GM12873 (cell line): ENCODE data around the gene C8G.
A peak's percentile ranks its signal among the peaks of the same experiment; 100 is the strongest.

Experiments used
- CTCF ChIP-seq: IDR thresholded peaks from 2 replicates; pipeline ENCODE4 v1.5.1; 2012; ENCODE audit warnings: low read depth, mild to moderate bottlenecking, moderate library complexity, low read length, control low read depth; ENCODE audit not compliant: insufficient read depth; ENCODE audit errors: missing control alignments

Gene C8G

DNA sequence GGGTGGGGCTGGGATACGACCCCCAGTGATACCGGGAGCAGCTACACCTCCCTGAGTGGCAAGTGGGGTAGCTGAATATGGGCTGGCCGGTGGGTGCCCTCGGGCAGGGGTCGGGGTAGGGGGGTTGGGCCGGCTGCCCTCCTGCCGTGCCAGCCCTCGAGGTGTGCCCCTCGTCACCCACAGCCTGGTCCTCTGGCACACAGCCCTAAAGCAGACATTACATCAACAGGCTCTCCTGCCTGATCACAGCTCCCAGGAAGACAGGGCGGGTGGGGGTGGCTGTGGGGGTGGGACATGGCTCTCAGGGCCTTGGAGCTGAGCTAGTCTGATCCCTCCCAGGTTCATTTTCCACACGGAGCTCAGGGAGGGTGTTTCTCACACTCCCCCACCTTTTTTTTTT lies 23.7 kb upstream of the C8G start:
- no peak for TF ChIP-seq CTCF

DNA sequence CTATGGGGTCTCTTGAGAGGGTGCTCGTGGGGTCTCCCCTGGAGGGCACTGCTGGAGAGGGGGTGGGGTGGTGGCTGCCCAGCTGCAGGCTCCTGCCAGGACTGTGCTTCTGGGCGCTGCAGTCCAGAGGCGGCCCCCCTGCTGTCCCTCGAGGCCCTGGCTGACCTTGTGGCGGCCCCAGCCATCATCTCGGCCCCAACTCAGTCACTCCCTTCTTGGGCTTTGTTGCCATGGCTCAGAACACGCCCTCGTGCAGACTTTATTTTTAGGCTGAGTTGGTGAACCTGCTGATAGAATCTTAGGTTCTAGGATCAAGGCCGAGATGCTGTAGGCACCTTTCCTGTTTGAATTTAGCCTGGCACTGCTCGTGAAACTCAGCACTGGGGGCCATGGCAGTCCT lies 23.3 kb upstream of the C8G start:
- no peak for TF ChIP-seq CTCF

- TF ChIP-seq CTCF: no peak
Observed at GRCh38 chr9:136922540-136922939, 22.5 kb upstream of the C8G start.

GRCh38 chr9:136923881-136924280 lies 21.2 kb upstream of the C8G start:
- TF ChIP-seq CTCF: no peak

DNA sequence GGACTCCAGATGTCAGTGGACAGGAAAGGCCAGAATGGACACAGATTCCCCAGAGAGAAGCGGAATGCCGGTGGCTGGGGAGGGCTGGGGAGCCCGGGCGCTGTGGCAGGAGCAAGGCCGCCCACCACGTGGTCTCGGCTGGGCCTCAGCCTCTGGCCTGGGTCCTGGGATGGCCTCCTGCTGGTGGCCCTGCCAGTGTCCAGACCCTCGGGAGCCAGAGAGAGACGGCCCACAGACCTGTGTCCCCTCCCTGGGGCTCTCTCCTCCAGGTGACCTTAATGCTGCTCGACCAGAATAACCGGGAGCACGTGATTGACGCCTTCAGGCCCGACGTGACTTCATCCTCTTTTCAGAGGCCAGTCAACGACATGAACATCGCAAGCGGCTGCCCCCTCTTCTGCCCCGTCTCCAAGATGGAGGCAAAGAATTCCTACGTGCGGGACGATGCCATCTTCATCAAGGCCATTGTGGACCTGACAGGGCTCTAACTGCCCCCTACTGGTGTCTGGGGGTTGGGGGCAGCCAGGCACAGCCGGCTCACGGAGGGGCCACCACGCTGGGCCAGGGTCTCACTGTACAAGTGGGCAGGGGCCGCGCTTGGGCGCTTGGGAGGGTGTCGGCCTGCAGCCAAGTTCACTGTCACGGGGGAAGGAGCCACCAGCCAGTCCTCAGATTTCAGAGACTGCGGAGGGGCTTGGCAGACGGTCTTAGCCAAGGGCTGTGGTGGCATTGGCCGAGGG lies 19.5 kb upstream of the C8G start:
- peak; percentile 14 for TF ChIP-seq CTCF

DNA sequence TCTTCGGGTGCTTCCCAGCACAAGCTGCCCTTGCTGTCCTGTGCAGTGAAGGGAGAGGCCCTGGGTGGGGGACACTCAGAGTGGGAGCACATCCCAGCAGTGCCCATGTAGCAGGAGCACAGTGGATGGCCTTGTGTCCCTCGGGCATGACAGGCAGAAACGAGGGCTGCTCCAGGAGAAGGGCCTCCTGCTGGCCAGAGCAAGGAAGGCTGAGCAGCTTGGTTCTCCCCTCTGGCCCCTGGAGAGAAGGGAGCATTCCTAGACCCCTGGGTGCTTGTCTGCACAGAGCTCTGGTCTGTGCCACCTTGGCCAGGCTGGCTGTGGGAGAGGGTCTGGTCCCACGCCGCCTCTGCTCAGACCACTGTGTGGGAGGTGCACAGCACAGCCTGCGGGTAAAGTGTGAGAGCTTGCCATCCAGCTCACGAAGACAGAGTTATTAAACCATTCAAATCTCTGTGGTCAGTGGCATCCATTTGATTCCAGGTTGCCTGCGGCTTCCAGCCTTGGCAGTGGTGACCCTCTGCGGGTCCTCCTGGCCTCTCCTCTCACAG lies 18.8 kb upstream of the C8G start:
- peak; percentile 29 for TF ChIP-seq CTCF

DNA sequence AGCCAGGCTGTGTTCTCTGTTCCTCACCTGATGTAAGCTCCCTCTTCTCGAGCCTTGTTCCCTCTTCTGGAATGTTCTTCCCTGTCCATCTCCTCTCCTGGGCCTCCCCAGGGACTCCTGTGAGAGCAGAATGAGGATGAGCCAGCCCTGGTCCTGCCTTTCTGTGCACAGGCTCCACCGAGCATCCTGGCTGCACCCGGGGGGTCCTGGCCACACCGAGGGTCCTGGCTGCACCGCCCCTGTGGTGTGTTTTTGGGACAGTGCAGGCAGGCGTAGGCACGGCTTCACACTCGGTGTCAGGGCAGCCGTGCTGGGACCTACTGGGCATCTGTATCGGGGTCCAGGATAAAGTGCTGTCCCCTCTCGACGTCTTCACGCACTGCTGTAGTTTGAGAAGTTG lies 18.3 kb upstream of the C8G start:
- no peak for TF ChIP-seq CTCF
